NOMO-1 treated with dmso at 0.1 percent for 144 hours (cell line): ENCODE data around the gene NCOR1.
"Not testable (repeated sequence)": the region's sequence is repeated elsewhere in the genome, so short reads cannot be mapped to it uniquely, and the experiment has no call there.

Experiments used
- DNase-seq: peaks from one replicate; lab custom pipeline; 2025; ENCODE audit not compliant: unreplicated experiment; lab: John Stamatoyannopoulos, UW

Gene NCOR1

DNA sequence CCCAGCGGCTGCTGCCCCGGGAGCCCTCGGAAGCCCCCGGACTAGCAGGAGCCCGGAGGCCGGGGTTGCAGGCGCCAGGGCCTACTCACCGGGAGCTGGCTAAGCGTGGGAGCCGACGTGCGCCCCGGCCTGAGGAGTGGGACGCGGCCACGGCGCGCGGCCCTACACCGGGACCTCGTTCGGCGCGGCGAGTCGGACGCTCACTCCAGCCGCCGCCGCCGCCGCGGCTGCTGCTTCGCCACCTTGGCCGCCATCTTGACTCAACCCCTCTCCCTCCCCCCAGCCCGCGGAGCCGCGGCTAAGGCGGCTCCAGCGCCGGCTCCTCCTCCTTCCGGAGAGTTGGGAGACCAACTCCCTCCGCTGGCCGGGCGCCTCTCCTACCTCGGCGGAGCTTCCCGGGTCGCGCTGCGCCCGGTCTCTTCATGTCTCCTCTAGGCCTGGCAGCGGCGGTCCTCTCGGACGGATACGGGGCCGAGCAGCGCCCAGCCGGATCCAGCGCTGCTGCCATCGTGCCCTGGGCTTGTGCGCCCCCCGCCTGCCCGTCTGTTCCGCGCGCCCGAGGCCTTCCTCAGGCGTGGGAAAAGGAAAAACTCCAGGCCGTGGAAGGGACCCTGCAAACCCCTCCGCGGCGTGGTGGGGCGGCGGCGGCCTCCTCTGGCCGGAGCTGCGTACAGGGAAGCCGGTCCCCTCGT lies at the start of gene NCOR1:
Gene NCOR1, minus strand, starts transcription at position 262 of the 692 bp plus-strand sequence. CDS start 20,965 bp downstream, outside the sequence.
- peak; percentile 84 for DNase-seq

DNA sequence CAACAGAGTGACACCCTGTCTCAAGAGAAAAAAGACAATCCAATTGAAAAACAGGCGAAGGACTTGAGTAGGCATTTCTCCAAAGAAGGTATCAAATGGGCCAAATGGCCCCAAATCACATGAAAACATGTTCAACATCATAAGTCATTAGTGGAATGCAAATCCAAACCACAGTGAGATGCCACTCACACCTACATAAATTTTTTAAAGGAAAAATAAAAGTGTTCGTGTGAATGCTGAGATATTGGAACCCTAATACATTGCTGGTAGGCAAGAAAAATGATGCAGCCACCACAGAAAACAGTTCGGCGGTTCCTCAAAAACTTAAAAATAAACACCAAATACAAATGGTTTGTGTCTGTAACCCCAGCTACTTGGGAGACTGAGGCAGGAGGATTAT lies 46.9 kb upstream of the NCOR1 start:
- no peak for DNase-seq

DNA sequence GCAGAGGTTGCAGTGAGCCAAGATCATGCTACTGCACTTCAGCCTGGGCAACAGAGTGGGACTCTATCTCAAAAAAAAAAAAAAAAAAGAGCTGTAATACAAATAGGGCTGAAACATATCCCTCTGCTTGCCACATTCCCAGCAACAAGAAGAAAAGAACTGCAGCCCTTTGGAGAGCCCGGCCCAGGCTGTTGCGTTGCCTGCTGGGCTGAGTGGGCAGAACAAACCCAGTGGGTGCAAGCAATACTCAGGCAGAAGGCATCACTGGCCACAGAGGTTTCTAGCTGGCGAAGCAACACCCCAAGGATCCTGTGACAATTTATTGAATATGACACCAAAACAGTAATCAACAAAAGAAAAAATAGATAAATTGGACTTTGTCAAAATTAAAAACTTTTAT lies 45.7 kb upstream of the NCOR1 start:
- DNase-seq: no peak

DNA sequence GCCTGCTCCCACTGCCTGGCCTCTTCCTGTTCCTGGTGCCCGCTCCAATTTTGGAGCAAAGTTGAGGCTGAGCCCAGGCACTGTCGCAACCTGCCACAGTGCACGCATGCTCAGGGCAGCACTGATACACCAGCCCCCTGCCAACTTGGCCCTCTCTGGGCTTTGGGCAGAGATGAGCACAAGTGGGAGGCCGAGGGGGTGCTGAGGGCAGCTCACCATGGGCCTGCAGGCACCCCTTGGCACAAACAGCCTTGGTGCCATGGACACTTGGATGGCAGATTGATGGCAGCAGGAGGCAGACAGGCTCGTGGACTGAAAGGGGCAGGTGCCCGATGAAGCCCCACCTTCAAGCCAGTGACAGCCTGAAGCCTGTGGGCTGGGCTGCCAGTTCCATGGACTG lies 44.6 kb upstream of the NCOR1 start:
- no peak for DNase-seq

DNA sequence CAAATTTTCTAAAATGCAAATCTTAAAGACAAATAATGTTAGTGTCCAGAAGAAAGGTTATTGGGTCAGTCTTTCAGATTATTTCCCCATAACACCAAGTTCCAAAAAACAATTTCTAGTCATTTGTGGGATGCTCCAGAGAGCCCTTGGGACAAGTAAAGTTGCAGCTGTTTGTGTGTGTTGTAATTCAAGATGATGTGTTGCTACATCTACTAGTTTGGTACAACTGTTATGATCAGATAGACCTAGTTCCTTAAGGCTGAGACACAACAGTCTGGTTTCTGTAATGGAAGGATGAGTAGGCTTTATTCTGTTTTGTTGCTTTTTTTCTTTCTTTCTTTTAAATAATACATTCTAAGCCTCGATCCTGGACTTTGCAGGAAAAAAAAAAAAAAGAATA lies 43.6 kb upstream of the NCOR1 start:
- DNase-seq: no peak

DNA sequence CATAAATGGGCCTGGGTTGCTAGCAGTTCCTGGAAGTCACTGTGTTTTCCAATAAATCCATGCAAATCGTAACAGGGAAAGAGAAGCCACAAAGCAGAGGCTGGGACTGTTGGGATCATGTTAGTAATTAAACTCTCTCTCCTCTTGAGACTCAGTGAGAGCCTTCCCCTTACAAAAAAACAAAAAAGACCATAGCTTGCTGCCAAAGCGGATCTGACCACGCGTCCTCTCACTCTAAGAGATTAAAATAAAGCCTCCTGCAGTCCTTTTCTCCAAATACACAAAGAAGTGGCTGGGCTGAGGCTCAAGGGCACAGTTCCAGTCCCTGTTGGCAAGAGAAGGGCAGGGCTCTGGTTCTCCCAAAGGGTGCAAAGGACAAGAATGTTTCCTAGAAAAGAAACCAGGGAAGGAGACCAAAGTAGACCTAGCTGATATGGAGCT lies 40.2 kb upstream of the NCOR1 start:
- no peak for DNase-seq

DNA sequence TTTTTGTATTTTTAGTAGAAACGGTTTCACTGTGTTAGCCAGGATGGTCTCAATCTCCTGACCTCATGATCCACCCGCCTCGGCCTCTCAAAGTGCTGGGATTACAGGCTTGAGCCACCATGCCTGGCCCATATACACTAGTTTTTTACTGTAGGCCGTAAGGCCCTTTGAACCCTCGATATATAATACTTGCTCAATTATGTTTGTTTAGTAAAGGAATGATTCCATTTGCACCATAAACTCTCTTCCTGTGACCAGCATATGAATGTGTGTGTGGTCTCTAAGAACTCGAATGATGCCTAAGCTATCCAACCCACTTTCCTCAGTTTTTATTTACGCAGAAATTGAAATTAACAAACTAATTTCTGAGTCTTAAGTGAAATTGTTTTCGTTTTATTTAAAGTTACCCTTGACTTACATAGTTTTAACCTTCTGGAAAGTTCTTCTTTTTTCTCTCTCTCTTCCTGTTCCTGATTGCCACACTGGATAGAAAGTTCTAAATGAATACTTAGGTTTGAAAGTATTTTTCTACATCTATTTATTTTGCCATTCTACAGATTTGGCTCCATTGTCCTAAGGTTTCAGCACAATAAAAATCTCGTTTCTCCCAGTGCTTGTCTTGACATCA lies 39.6 kb upstream of the NCOR1 start:
- no peak for DNase-seq

DNA sequence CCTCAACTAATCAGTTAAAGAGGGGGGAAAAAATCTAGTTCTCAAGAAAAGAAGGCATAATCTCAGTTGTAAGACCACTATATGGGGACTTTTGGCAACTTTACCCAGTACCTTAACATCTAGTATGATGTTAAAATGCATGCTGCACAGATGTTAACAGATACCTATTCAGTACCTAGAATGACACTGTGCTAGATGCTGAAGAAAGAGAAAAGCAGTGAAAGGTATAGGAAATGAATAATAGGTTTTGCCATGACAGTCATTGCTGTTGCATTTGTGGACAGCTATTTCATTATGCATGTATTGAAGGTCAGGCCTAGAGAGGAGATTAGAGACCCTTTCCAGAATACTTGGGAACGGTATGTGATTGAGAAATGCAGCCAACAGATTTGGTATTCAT lies 36.2 kb upstream of the NCOR1 start:
- no peak for DNase-seq

DNA sequence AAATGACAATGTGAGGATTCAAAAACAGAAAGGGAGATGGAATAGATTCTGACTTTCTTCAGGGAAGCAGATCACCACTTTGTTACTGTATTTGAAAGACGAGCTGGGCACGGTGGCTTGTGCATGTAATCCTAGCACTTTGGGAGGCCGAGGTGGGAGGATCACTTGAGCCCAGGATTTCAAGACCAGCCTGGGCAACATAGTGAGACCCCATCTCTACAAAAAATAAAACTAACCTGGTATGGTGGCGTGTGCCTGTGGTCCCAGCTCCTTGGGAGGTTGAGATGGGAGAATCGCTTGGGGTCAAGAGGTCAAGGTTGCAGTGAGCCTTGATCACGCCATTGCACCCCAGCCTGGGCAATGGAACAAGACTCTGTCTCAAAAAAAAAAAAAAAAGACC lies 35.7 kb upstream of the NCOR1 start:
- DNase-seq: no peak

DNA sequence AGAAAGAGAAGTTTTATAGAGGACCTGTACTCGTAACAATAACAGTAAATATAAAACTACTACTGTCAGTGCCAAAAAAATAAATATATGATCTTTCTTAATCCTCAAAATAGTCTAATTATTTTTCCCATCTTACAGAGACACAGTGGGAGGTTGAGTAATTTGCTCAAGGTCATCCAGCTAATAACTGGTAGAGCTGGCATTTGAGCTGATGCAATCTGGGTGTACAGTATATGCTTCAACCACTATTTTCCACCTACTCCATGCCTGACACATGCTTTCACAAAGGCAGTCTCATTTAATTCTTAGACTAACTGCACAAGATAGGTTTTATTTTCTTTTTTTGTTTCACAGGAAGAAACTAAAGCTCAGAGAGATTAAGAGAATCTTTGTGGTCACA lies 35.3 kb upstream of the NCOR1 start:
- DNase-seq: no peak

DNA sequence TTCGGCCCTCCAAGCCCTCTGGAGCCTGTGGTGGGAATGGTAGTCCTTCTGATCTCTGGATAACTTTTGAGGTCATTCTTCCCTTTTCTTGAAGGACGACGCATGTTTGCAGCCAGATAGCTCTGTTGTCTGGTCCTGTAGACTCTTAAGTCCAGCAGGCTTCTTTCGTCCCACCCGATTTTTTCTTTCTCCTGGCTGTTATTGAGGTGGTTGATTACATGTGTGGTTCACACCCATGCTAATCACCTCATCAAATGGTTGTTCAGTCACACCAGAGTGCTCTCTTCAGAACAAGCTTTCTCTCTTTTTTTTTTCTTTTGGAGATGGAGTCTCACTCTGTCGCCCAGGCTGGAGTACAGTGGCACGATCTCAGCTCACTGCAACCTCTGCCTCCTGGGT lies 32.3 kb upstream of the NCOR1 start:
- no peak for DNase-seq

DNA sequence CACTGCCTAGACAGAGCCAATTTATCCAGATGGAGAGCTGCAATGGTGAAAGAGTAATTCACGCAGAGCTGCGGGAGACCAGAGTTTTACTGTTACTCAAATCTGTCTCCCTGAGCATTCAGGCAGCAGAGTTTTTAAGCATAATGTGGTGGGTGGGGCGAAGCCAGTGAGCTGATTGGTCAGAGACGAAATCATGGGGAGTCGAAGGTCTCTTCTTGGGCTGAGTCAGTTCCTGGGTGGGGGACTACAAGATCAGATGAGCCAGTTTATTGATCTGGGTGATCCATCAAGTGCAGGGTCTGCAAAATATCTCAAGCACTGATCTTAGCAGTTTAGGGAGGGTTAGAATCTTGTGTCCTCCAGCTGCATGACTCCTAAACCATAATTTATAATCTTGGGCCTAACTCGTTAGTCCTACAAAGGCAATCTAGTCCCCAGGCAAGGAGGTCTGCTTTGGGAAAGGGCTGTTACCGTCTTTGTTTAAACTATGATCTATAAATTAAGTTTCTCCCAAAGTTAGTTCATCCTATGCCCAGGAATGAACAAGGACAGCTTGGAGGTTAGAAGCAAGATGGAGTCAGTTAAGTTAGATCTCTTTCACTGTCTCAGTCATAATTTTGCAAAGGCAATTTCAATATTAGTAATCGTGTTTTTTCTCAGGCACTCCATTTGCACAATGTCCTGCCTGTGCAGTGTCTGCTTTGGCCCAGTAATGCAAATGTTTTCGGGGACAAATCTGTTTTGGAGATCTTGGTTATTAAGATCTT lies 28.6 kb upstream of the NCOR1 start:
- no peak for DNase-seq

DNA sequence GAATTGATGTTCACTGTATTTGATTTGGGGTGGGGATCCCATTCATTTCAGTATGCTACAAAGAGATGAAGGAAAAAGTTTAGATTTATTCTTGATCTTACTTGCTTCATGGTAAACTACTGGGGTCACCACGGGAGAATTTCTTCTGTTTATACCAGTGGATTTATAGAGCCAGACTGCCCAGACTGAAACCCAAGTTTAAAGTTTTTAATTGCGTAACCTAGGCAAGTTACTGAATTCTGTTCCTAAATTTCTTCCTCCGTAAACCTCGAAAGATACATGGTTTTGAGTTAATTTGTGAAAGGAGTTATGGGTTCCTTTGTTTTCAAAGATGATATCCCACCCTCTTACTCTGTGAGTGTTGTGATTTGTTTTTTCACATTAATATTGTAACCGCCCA lies 28.1 kb upstream of the NCOR1 start:
- no peak for DNase-seq

DNA sequence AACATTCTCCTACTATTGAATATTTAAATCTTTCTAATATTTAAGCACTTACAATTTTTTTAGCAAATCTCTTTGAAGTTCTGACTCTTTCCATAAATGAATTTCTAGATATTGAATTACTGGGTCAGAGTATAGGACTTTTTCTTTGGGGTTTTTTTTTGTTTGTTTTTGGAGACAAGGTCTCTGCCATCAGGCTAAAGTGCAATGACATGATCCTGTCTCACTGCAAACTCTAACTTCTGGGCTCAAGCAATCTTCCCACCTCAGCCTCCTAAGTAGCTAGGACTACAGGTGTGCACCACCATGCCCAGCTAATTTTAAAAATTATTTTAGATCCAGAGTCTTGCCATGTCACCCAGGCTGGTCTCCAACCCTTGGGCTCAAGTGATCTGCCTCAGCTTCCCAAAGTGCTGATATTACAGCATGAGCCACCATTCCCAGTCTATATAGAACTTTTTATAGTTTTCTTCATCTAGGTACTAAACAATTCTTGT lies 26.6 kb upstream of the NCOR1 start:
- DNase-seq: no peak

DNA sequence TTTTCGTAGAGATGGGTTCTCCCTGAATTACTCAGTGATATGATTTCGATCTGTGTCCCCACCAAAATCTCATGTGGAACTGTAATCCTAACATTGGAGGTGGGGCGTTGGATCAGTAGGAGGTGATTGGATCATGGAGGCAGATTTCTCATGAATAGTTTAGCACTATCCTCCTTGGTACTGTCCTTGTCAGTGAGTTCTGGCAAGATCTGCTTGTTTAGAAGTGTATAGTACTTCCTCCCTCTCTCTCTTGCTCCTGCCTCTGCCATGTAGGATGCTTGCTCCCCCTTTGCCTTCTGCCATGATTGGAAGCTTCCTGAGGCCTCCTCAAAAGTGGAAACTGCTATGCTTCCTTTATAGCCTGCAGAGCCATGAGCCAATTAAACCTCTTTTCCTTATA lies 24.6 kb upstream of the NCOR1 start:
- DNase-seq: no peak

DNA sequence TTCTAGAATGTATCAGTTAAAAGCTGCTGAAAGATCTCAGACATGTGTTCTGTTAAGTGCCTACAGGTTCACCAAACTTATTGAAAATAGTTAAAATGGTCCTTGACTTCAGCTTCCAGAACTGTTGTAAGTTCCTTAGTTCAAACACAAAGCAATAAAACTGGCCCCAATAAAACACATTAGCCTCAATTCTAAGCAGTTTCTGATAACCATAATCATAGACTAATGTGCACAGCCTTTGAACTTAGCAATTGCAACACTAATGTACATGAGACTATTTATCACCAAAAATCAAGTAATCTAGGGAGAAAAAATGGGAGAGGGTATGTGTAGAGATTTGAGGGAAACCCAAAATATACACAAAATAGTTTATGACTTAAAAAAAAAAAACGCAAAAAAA lies 17.1 kb upstream of the NCOR1 start:
- DNase-seq: no peak

DNA sequence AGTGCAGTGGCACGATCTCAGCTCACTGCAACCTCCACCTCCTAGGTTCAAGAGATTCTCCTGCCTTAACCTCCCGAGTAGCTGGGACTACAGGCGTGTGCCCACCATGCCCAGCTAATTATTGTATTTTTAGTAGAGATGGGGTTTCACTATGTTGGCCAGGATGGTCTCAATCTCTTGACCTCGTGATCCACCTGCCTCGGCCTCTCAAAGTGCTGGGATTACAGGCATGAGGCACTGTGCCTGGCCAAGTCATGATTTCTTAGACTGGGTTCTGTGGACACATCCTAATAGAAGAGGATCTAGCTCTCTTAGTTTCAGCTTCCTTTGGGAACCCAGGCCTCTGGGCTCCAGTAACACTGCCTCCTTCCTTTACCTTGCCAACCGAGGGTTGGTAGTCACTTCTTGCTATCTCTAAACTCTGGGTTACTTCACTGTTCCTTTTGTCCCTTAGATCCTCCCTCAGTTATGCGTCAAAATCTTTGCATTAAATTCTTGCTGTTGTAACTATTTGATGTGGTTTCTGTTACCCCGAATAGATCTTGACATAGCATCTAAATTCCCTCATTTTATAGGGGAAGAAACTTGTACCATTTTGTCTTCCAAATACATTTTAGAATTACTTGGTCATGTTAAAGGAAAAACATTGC lies 14.7 kb upstream of the NCOR1 start:
- DNase-seq: not testable (repeated sequence)

DNA sequence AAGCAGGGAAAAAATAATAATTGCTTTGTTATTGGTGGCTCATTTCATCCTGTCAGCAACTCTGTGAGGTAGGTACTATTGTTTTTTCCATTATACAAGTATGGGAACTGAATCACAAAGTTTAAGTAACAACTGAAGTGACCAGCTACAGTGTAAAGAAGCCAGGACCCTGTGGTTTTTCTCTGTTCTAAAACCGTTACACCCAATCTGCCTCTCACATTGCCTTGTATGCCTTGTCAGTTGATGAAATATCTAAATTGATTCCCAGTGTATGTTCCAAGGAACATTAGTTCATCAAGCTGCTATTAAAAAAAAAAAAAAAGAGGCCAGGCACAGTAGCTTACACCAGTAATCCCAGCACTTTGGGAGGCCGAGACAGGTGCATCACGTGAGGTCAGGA lies 7.1 kb upstream of the NCOR1 start:
- DNase-seq: no peak

DNA sequence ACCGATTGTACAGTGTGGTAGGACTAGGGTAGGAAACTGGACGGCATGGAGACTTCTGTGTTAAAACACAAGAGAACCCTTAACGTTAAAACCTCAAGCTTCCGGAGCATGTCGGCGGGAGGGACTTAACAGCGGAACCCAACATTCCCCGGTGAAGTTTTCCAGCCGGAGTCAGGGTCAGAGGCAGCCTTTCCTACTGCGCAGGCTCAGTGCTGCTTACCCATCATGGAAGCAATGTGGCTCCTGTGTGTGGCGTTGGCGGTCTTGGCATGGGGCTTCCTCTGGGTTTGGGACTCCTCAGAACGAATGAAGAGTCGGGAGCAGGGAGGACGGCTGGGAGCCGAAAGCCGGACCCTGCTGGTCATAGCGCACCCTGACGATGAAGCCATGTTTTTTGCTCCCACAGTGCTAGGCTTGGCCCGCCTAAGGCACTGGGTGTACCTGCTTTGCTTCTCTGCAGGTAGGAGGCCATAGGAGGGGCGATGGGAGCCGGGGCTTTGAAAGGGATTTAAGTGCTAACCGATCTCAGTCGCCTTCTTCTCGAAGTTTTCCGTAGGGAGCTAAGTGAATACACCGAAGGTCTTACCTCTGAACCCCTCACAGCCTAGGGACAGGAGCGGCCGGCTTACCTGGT lies 1.8 kb upstream of the NCOR1 start, which contains the start of gene PIGL:
Gene PIGL, plus strand, starts transcription at position 209 of the 634 bp plus-strand sequence. Its CDS starts 17 bp downstream, at position 226.
- DNase-seq: peak; percentile 73

DNA sequence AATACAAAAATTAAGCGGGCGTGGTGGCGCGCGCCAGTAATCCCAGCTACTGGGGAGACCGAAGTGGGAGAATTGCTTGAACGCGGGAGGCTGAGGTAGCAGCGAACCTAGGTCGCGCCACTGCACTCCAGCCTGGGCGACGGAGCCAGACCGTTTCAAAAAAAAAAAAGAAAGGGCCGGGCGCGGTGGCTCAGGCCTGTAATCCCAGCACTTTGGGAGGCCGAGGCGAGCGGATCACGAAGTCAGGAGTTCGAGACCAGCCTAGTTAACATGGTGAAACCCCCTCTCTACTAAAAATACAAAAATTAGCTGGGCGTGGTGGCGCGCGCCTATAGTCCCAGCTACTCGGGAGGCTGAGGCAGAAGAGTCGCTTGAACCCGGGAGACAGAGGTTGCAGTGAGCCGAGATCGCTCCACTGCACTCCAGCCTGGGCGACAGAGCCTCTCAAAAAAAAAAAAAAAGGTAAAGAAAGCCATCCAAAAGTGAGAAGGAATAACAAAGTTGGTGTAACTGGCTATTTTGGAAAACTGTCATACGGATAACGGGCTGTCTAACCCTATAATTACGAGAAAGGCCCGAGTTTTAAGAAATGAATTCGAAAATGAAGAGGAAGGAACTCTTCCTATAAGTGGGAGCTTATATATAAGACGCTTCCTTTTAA lies 1.1 kb upstream of the NCOR1 start:
- DNase-seq: not testable (repeated sequence)
